NCI-H69 (cell line): ENCODE measurements around the gene SMAD5.

Experiments used
- DNase-seq: peaks from one replicate; lab custom pipeline; 2025; lab: John Stamatoyannopoulos, UW

The SMAD5 gene

GRCh38 chr5:136157514-136157913, 24.9 kb downstream of the SMAD5 start:
- DNase-seq: no peak

- DNase-seq: no peak
Measured at GRCh38 chr5:136159457-136159856, 26.8 kb downstream of the SMAD5 start.

- DNase-seq: no peak
Measured at GRCh38 chr5:136162008-136162407, 29.4 kb downstream of the SMAD5 start.

- DNase-seq: no peak
Measured at GRCh38 chr5:136164226-136164625, 31.6 kb downstream of the SMAD5 start.

- DNase-seq: no peak
Measured at GRCh38 chr5:136166909-136167308, 34.3 kb downstream of the SMAD5 start.

- no peak for DNase-seq
Measured at GRCh38 chr5:136169218-136169617, 36.6 kb downstream of the SMAD5 start.

GRCh38 chr5:136174021-136174659, 41.5 kb downstream of the SMAD5 start:
- DNase-seq: peak; percentile 70

GRCh38 chr5:136182618-136183017, 50.0 kb downstream of the SMAD5 start:
- no peak for DNase-seq

- DNase-seq: no peak
Measured at GRCh38 chr5:136185974-136186665, 53.5 kb downstream of the SMAD5 start.

- no peak for DNase-seq
Measured at GRCh38 chr5:136186796-136187195, 54.2 kb downstream of the SMAD5 start.

- DNase-seq: no peak
Measured at GRCh38 chr5:136188859-136189258, 56.2 kb downstream of the SMAD5 start.

GRCh38 chr5:136190091-136190720, 57.6 kb downstream of the SMAD5 start:
- DNase-seq: peak; percentile 10

GRCh38 chr5:136190904-136191303, 58.3 kb downstream of the SMAD5 start:
- DNase-seq: no peak

- DNase-seq: peak; percentile 78
Measured at GRCh38 chr5:136191304-136192014, 58.8 kb downstream of the SMAD5 start.

GRCh38 chr5:136192015-136192525, 59.4 kb downstream of the SMAD5 start:
- DNase-seq: peak; percentile 64

- peak; percentile 77 for DNase-seq
Measured at GRCh38 chr5:136192526-136193321, 60.1 kb downstream of the SMAD5 start, which contains the start of gene SMIM32. Gene SMIM32, minus strand, starts transcription at chr5:136193162. Its CDS starts 638 bp downstream, at chr5:136192524.

- no peak for DNase-seq
Measured at GRCh38 chr5:136193322-136193935, 60.8 kb downstream of the SMAD5 start.

- no peak for DNase-seq
Measured at GRCh38 chr5:136194576-136194975, 61.9 kb downstream of the SMAD5 start.

GRCh38 chr5:136195971-136196820, 63.6 kb downstream of the SMAD5 start:
- DNase-seq: peak; percentile 76
